Measurements from ENCODE around the gene LRMDA. TPM values are rescaled to one million over a fixed set of nuclear protein-coding genes. Genes with fewer than 3 reads are reported as not detected.

LRMDA gene
- total RNA-seq, 2 experiments from 2014 or later = not detected

DNA sequence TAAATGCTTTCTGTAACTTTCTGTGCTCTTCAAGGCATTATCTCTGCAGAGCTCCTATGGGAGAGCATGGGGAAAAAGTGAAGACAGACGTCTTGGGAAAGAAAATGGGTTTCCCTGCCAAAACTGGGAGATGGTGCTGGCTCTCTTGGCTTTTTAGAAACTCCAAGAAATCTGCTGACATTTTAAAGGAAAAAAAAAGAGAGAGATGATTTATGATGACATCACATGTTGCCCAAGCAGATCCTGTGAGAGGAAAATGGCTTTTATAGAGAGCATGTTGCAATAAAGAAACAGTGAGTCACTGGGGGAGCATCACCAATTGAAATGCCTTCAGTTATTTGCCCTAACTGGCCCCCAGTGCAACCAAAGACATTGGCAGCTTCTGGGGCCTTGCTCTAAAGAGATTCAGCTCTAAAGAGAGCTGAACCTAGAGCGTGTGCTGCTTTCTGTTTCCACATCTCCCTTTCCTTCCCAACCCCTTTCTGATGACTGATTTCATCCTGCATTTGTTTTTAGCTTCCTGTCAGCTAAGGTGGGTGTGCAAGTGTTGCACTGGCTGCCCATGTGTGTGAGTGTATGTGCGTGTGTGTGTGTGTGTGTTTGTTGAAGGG is 37.7 kb downstream of the LRMDA start:
- Mint-ChIP-seq H3K27ac (no peak overlapping the region), H3K4me3 (no peak overlapping the region)

GRCh38 chr10:75470901-75471300 is 39.5 kb downstream of the LRMDA start:
- CTCF ChIA-PET = interaction anchor here (0.6 kb wide), 1 partner anchor 57 kb away, joined by 3 read pairs; no protein-coding TSS in a partner anchor
- H3K4me1 Mint-ChIP-seq = no peaks in the 10 kb centered on the region
- no peaks in the 10 kb centered on the region for H3K9me3 Mint-ChIP-seq
- H3K36me3 Mint-ChIP-seq (ENCODE audit: low read depth) = no peaks in the 10 kb centered on the region
- no peak for DNase-seq
- peaks cover 2% of the 10 kb centered on the region for H3K27me3 Mint-ChIP-seq
- POLR2A ChIA-PET = no interaction called here
- no peak overlapping the region for H3K4me3 Mint-ChIP-seq
- no peak overlapping the region for H3K27ac Mint-ChIP-seq

More for the DNA sequence above, 37.7 kb downstream of the LRMDA start:
- CTCF ChIA-PET = no interaction called here
- no peaks in the 10 kb centered on the region for H3K9me3 Mint-ChIP-seq
- no peak for DNase-seq
- H3K27me3 Mint-ChIP-seq = peaks cover 2% of the 10 kb centered on the region
- H3K4me1 Mint-ChIP-seq = no peaks in the 10 kb centered on the region
- POLR2A ChIA-PET = no interaction called here
- H3K36me3 Mint-ChIP-seq (ENCODE audit: low read depth) = no peaks in the 10 kb centered on the region

DNA sequence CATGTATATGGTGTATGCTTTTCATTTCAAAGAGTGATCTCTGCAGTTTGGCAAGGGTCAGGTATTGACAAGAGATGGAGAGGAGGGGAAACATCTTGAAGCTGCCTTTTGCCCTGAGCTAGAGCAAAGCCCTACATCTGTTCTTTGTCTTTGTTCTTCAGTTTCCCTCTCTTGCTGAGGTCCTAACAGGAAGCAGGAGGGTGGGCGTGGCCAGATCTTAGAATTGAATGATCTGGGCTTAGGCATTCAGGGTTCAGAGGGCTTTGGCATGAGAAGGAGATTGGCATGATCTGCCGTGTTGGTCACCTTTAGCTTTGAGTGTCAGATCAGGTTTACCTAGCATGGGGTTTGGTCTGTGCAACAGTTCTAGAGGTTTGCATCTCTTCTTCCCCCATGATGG is 41.3 kb downstream of the LRMDA start:
- no peaks in the 10 kb centered on the region for H3K4me1 Mint-ChIP-seq
- H3K4me3 Mint-ChIP-seq = no peak overlapping the region
- ChIA-PET CTCF (interaction anchor here (0.6 to 1.0 kb wide), 2 partner anchors 71 to 161 kb away, joined by 3 read pairs; partner anchors contain the start of gene ZNF503), POLR2A (interaction anchor here (0.5 to 0.6 kb wide), 2 partner anchors 9 to 342 kb away, joined by 3 to 4 read pairs; no protein-coding TSS in a partner anchor)
- H3K27me3 Mint-ChIP-seq = peaks cover 4% of the 10 kb centered on the region
- H3K36me3 Mint-ChIP-seq (ENCODE audit: low read depth) = no peaks in the 10 kb centered on the region
- no peaks in the 10 kb centered on the region for H3K9me3 Mint-ChIP-seq
- no peak overlapping the region for H3K27ac Mint-ChIP-seq
- DNase-seq = no peak

GRCh38 chr10:75474106-75474505 is 42.7 kb downstream of the LRMDA start:
- no peaks in the 10 kb centered on the region for H3K36me3 Mint-ChIP-seq (ENCODE audit: low read depth)
- DNase-seq = no peak
- no peaks in the 10 kb centered on the region for H3K9me3 Mint-ChIP-seq
- POLR2A ChIA-PET = no interaction called here
- H3K27me3 Mint-ChIP-seq = peaks cover 4% of the 10 kb centered on the region
- H3K4me1 Mint-ChIP-seq = no peaks in the 10 kb centered on the region
- no peak overlapping the region for H3K27ac Mint-ChIP-seq
- H3K4me3 Mint-ChIP-seq = no peak overlapping the region
- CTCF ChIA-PET = no interaction called here

DNA sequence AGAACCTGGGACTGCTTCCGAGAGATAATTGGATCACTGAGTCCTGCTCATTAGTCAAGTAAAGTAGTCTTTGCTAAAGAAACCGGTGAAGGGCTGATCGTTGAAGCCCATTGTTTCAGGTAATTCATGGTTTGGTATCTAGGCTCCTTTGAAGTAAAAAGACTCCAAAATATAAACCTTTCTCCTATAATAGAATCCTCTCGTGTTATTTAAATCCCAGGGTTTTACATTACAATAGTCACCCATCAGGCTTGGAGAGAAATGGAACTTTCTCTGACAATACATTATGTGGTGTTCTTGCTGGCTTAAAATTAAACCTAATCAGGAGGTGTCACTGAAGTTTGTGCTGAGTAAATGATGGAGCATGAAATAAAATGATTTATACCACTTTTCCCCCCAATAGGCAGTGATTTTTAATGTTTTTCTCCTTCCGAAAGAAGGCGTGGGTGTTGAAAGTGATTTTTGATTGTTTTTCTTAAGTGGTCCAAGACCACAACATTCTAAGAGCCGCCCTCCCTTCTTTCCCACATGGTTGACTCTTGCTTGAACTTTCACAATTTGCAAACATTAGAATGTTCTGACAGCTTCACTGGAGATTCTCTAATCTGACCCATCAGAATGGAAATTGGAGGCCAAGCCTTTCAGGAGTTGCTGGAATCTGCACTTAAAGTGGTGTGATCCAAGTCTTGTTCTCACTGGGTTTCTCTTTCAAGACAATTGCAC is 44.2 kb downstream of the LRMDA start:
- Mint-ChIP-seq H3K27ac (no peak overlapping the region), H3K4me1 (no peaks in the 10 kb centered on the region), H3K36me3 (ENCODE audit: low read depth) (no peaks in the 10 kb centered on the region), H3K9me3 (no peaks in the 10 kb centered on the region), H3K27me3 (peaks cover 4% of the 10 kb centered on the region), H3K4me3 (no peak overlapping the region)
- ChIA-PET POLR2A (no interaction called here), CTCF (no interaction called here)
- DNase-seq = no peak

DNA sequence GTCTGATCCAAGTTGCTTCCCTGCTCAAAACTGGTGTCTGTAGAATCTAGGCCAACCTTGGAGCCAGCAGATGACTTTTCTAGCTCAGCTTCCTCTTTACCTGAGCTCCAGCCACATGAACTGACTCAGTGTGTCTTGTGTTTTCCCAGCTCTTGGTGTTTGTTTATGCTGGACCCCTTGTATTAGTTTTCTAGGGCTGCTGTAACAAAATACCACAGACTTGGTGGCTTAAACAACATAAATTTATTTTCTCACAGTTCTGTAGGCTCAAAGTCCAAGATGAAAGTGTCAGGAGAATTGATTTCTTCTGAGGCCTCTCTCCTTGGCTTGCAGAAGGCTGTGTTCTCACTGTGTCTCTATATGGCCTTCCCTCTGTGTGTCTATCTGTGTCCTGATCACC is 45.1 kb downstream of the LRMDA start:
- Mint-ChIP-seq H3K27ac (no peak overlapping the region), H3K4me3 (no peak overlapping the region), H3K9me3 (no peaks in the 10 kb centered on the region), H3K36me3 (ENCODE audit: low read depth) (no peaks in the 10 kb centered on the region), H3K27me3 (peaks cover 4% of the 10 kb centered on the region), H3K4me1 (no peaks in the 10 kb centered on the region)
- ChIA-PET CTCF (no interaction called here), POLR2A (no interaction called here)
- no peak for DNase-seq

- Mint-ChIP-seq H3K4me1 (no peaks in the 10 kb centered on the region), H3K27ac (no peak overlapping the region), H3K9me3 (no peaks in the 10 kb centered on the region), H3K4me3 (no peak overlapping the region), H3K27me3 (peaks cover 4% of the 10 kb centered on the region), H3K36me3 (ENCODE audit: low read depth) (no peaks in the 10 kb centered on the region)
- POLR2A ChIA-PET = no interaction called here
- CTCF ChIA-PET = no interaction called here
- DNase-seq = no peak
Measured at GRCh38 chr10:75476985-75477384, 45.6 kb downstream of the LRMDA start.

- Mint-ChIP-seq H3K27ac (no peak overlapping the region), H3K4me3 (no peak overlapping the region), H3K36me3 (ENCODE audit: low read depth) (no peaks in the 10 kb centered on the region), H3K27me3 (peaks cover 2% of the 10 kb centered on the region), H3K9me3 (no peaks in the 10 kb centered on the region), H3K4me1 (no peaks in the 10 kb centered on the region)
- no peak for DNase-seq
- POLR2A ChIA-PET = no interaction called here
- CTCF ChIA-PET = no interaction called here
Measured at GRCh38 chr10:75477680-75478079, 46.3 kb downstream of the LRMDA start.

- no peak overlapping the region for H3K27ac Mint-ChIP-seq
Measured at GRCh38 chr10:75480374-75480773, 49.0 kb downstream of the LRMDA start.

GRCh38 chr10:75483188-75483587 is 51.8 kb downstream of the LRMDA start:
- no peaks in the 10 kb centered on the region for H3K27me3 Mint-ChIP-seq
- H3K27ac Mint-ChIP-seq = no peak overlapping the region
- H3K36me3 Mint-ChIP-seq (ENCODE audit: low read depth) = no peaks in the 10 kb centered on the region
- H3K9me3 Mint-ChIP-seq = no peaks in the 10 kb centered on the region
- DNase-seq = no peak
- CTCF ChIA-PET = no interaction called here
- no peak overlapping the region for H3K4me3 Mint-ChIP-seq
- no peaks in the 10 kb centered on the region for H3K4me1 Mint-ChIP-seq
- POLR2A ChIA-PET = no interaction called here

More at GRCh38 chr10:75480374-75480773, 49.0 kb downstream of the LRMDA start:
- H3K9me3 Mint-ChIP-seq = no peaks in the 10 kb centered on the region
- peaks cover 2% of the 10 kb centered on the region for H3K27me3 Mint-ChIP-seq
- no peak overlapping the region for H3K4me3 Mint-ChIP-seq
- POLR2A ChIA-PET = no interaction called here
- CTCF ChIA-PET = no interaction called here
- no peak for DNase-seq
- H3K36me3 Mint-ChIP-seq (ENCODE audit: low read depth) = no peaks in the 10 kb centered on the region
- H3K4me1 Mint-ChIP-seq = no peaks in the 10 kb centered on the region

DNA sequence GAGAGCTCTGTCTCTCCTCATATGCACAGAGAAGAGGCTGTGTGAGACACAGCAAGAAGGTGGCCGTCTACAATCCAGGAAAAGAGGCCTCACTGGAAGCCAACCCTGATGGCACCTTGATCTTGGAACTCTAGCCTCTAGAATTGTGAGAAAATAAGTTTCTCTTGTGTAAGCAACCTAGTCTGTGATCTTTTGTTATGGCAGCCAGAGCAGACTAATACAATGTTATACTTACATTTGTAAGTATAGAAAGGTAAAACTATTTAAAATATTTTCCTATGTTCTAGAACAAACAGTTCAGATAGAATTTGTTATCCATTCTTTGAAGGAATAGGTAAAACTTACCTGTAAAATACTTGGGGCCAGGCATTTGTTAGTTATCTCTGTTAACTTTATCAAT is 53.3 kb downstream of the LRMDA start:
- no peaks in the 10 kb centered on the region for H3K27me3 Mint-ChIP-seq
- H3K36me3 Mint-ChIP-seq (ENCODE audit: low read depth) = no peaks in the 10 kb centered on the region

DNA sequence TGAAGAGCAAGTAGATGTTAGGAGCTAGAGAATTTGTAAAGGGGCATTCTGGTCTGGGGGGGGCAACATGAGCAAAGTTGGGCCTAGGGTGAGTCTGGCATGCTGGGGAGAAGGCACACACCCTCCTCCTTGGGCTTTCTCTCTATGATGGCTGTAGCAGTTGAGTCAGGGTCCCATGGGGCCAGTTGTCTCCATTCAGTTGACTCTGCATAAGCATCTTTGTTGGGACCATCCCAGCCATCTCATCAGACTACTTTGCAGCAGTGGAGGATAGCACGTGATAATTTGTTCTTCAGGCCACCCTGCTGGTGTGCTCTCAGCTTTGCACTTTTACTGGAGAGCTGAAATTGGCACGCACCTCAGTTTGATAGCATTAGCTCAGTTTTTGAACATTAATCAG is 55.2 kb downstream of the LRMDA start:
- Mint-ChIP-seq H3K4me3 (no peak overlapping the region), H3K36me3 (ENCODE audit: low read depth) (no peaks in the 10 kb centered on the region), H3K27me3 (no peaks in the 10 kb centered on the region), H3K4me1 (no peaks in the 10 kb centered on the region), H3K9me3 (no peaks in the 10 kb centered on the region), H3K27ac (no peak overlapping the region)
- no peak for DNase-seq
- POLR2A ChIA-PET = no interaction called here
- CTCF ChIA-PET = interaction anchor here (1.6 kb wide), 1 partner anchor 8 kb away, joined by 4 read pairs; no protein-coding TSS in a partner anchor

More for the DNA sequence above, 53.3 kb downstream of the LRMDA start:
- Mint-ChIP-seq H3K4me3 (no peak overlapping the region), H3K4me1 (no peaks in the 10 kb centered on the region), H3K27ac (no peak overlapping the region), H3K9me3 (no peaks in the 10 kb centered on the region)
- no peak for DNase-seq
- ChIA-PET POLR2A (no interaction called here), CTCF (no interaction called here)

DNA sequence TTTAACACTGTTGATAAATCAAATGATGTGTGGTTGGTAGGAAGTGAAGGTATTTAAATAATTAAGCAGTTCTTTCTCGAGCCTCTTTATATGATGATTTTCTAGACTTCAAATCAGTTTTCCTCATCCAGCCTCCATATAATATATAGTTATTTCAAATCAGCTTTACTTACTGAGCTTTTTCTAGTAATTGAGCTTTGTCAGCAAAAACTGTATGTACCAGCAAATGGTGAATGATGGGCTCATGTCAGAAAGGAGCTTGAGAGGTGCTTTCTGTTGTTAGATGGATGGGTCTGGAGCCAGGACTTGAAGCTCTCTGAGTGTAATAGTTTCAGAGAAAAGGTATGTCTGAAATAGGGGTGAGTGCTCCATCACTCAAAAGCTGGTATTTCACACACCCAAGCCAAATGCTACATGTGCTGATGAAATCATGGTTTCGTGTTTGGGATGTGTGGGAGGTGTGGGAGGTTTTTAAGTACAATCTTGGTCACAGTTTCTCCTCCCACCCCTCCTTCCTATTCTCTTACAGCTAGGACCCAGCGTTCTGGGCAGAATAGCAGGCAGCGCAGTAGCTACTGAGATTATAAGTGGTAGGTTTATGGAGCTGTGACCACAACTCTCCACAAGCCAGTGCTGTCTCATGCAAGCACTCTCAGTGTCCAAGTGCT is 55.8 kb downstream of the LRMDA start:
- Mint-ChIP-seq H3K27ac (no peak overlapping the region), H3K9me3 (no peaks in the 10 kb centered on the region), H3K4me3 (no peak overlapping the region), H3K36me3 (ENCODE audit: low read depth) (no peaks in the 10 kb centered on the region), H3K27me3 (peaks cover 1% of the 10 kb centered on the region), H3K4me1 (no peaks in the 10 kb centered on the region)
- no peak for DNase-seq
- CTCF ChIA-PET = interaction anchor here (1.6 kb wide), 1 partner anchor 9 kb away, joined by 4 read pairs; no protein-coding TSS in a partner anchor
- POLR2A ChIA-PET = no interaction called here

Measured in activated CD4-positive, alpha-beta T cell treated with anti-CD3 and anti-CD28 coated beads, Interleukin-2, amount 10 ng/mL, durations not matched to agents 7 days and 5 days (primary cell).